Amniotic epithelial cell (primary cell): ENCODE results near the gene SLC35E3.

Experiments
- DNase-seq: peaks from one replicate; pipeline ENCODE4 v3.0.0-alpha.2; 2010; ENCODE audit warnings: low read depth

SLC35E3 gene

DNA sequence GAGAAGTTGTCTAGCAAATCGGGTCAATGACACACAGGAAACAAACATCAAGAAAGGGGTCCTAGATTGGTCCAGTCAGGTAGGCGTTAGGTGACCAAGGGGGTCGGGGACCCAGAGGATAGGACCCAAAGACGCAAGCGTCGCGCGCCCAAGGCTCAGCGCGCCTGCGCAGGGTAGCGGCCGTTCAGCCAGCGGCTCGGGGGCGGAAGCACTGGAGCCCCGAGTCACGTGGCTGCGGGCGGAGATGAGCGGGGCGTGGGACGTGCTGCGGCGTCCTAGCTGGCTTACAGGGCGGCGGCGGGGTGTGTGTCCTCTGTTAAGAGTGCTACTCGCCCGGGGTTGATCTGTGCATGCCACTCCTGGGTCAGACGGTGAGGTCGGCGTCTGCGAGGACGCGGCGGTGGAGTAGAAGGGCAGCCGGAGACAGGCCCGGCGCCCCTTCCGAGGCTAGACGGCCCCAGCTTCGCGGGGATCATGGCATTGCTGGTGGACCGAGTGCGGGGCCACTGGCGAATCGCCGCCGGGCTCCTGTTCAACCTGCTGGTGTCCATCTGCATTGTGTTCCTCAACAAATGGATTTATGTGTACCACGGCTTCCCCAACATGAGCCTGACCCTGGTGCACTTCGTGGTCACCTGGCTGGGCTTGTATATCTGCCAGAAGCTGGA lies at the start of gene SLC35E3:
Gene SLC35E3 (plus strand): TSS at position 273 of the 668 bp plus-strand sequence. CDS start 202 bp downstream, at position 475.
- peak; percentile 73 for DNase-seq

DNA sequence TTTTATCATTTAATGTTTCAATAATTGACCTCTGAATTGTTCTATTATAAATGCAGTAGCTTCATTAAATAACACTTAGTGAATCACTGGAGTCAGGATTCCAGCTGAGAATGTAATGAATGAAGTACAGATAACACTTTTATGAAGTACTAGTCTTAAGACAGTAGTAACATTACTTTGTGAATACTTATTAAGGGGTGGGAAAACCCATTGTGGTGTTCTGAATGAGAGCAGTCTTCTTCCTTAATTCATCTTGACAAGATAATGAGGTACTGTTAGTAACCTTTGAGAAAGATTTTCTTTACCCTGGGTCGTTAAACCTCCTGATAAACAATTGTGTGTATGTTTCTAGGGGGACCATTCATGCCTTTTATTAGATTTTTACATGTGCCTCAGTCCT lies 46.5 kb upstream of the SLC35E3 start:
- DNase-seq: no peak

DNA sequence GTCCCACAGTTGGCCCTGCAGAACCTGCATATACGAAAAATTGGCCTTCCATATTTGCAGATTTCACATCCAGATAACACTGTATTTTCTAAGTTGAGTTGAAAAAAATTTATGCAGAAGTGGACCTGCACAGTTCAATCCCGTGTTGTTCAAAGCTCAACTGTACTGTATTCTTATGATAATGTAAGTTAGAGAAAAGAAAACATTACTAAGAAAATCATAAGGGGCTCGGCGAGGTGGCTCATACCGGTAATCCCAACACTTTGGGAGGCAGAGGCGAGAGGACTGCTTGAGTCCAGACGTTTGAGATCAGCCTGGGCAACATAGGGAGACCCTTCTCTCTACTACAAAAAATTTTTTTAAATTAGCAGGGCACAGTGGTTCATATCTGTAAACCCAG lies 18.2 kb upstream of the SLC35E3 start:
- no peak for DNase-seq

DNA sequence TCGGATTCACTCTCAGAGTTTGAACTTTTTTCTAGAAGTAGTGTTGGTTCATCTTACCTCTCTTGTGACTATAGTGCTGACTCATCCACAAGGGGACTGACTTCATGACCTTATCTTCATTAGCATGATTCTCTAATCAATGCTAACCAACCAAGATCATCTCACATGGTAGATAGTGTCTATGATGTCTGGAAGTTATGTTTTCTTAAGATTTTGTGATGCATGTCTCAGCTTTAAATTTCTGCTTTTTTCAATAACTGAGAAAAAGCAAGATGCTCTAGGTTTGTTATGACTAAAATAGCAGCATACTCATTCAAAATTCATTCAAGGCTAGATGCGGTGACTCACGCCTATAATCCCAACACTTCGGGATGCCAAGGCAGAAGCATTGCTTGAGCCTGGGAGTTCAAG lies 12.3 kb upstream of the SLC35E3 start:
- DNase-seq: peak; percentile 71

DNA sequence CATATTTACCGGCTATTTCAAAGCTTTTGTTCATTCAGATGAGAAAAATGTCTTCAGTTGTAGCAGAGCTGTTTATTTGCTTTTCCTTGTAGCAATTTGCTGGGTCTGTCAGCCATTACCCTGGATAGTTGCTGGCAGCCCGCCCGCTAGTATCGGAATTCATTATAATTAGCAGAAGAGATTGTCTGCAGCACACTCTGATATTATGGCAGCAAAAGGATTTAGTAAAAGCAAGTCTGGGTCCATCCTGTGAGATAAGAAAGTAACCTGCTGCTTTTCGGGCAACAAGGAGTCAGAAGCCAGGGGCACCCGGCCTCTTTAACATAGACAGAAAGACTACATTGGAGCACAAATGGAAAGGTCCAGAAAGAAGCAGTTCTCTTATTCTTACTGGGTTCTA lies 6.1 kb upstream of the SLC35E3 start:
- no peak for DNase-seq

DNA sequence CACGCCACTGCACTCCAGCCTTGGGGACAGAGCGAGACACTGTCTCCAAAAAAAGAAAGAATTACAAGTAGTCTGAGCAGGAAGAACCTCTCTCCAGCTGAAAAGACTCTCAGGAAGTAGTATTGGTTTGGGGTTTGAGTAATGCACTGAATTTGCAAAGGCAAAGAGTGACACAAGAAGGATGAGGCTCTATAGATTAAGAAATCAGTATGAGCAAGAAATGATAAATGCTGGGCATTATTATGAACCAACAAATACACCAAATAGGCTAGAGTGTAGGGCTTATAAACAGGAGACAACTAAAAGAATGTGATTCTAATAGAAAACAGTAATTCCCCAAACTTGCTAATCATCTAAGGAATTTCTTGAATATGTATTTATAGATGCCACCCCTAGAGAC lies 2.6 kb upstream of the SLC35E3 start:
- DNase-seq: no peak

DNA sequence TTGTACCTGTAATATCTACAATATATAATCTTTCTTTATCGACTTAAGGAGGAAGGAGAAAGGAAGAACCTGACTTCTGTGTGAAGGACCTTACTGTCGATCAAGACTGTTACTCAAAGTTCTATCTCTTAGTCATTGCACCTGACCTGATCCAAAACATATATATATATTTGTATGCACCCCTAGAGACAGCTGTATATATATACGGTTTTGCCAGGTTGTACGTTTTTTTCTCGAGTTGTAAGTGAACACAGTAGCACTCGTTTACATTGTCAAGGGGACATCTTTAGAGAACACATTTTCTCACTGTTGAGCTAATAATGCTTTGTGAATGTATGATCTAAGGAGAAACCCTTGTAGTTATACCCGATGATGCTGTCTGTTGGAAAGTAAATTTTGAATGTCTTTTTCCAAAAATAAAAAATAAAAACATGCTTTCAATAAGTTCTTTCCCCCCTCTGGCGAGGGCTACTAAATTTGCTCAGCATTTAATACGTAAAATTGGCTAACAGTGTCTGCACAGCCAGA lies 536 bp upstream of the SLC35E3 start:
- no peak for DNase-seq

DNA sequence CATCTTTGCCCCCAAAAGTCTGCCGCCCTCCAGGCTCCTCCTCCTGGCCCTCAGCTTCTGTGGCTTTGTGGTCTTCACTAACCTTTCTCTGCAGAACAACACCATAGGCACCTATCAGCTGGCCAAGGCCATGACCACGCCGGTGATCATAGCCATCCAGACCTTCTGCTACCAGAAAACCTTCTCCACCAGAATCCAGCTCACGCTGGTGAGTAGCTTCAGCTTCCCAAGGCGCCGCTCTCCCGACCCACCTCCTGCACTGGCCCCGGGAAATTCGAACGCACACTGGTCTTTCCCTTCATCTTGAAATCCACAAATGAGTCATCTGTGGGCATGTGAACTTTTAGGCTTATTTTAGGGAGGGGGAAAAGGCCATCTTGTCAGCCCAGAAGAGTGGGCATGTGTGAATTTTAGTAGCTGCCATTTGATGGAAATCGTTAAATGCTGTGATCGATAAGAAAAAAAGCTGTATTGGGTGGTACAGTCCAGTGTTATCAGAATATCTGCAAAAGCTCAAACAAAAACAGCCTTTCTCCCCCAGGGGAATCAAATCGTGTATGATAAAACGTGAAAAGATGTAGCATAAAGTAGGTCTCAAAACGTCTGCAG lies 700 bp downstream of the SLC35E3 start:
- peak; percentile 72 for DNase-seq

DNA sequence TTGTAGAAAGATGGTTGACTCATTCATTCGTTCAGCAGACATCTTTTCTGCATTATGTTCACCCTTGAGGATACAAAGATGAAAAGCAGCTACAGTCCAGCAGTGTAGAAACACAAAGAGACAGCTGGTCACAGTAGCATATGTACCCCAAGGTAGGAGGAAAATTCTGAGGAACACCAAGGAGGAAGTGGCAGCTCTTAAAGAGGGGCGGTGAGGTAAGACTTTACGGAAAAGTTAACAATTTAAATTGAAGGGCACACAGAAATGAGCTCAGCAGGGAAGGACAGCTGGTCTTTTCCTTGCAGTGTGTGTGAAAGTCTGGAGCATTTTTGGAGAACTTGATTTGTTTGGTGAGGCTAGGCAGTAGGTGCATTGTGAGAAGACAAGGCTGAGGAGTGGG lies 3.5 kb downstream of the SLC35E3 start:
- DNase-seq: no peak

DNA sequence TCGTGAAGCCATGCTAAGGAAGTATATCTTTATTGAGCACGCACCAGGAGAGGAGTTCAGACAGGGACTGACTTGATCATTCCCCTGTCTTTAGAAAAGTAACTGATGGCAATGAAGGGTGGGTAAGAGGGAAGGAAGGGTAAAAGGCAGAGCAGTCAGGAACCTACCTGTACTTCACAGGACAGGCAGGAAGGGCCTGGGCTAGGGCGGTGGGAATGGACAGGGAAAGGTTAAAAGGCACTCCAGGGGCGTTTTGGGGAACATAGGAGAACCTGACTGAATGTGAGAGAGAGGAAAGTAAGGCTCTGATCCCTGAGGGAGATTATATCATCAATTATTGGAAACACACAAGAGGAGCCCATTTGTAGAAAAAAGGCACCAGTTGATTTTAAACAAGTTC lies 3.9 kb downstream of the SLC35E3 start:
- DNase-seq: no peak

DNA sequence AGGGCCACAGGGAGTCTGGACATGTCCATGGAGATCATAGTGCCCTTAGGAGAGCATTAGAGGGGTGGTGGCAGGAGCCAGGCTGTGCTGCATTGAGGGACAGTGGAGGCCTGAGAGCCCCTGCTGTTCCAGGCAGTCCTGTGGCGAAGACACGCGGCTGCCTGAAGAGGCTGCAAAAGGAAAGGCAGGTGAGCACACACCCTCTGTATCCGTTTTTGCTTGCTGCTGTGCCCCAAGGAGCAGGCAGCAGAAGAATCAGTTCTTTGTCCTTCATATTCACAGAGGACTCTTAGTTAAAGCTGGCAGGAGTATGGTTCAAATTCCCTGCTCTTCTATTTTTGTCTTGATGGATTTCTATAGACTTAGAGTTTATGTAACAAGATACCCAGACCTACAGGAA lies 4.5 kb downstream of the SLC35E3 start:
- no peak for DNase-seq

DNA sequence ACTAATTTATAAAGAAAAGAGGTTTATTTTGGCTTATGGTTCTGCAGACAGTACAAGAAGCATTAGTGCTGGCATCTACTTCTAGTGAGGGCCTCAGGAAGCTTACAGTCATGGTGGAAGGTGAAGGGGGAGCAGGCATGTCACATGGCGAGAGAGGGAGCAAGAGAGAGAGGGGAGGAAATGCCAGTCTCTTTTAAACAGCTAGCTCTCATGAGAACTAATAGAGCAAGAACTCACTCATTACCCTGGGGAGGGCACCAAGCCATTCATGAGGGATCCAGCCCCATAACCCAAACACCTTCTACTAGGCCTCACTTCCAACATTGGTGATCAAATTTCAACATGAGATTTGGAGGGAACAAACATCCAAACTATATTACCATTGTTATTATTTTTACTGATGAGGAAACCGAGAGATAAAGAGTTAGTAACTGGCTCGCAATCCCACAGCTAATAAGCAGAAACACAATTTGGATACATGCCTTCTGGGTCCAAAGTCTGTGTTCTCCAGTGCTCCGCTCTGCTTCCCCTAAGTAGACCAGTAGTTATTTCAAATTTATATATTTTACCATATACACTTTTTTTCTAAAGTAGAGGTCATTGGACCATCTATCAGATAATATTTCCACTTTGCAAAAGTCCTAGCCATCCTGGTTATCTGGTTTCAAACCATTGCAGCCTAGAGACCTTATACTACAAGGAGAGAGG lies 9.7 kb downstream of the SLC35E3 start:
- DNase-seq: no peak

DNA sequence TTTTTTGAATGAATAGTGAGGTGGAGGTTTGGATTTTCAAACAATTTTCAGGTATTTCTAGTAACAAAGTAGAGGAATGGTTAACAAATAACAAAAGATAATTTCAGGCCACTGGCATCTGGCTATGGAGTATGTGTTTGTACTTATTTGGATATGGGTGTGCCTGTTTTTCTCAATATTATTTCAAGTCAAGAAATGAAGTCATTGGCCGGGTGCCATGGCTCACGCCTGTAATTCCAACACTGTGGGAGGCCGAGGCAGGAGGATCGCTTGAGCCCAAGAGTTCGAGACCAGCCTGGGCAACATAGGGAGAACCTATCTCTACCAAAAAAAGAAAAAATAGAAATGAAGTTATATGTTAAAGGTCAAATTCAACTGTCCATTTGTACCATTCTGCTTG lies 13.9 kb downstream of the SLC35E3 start:
- no peak for DNase-seq

DNA sequence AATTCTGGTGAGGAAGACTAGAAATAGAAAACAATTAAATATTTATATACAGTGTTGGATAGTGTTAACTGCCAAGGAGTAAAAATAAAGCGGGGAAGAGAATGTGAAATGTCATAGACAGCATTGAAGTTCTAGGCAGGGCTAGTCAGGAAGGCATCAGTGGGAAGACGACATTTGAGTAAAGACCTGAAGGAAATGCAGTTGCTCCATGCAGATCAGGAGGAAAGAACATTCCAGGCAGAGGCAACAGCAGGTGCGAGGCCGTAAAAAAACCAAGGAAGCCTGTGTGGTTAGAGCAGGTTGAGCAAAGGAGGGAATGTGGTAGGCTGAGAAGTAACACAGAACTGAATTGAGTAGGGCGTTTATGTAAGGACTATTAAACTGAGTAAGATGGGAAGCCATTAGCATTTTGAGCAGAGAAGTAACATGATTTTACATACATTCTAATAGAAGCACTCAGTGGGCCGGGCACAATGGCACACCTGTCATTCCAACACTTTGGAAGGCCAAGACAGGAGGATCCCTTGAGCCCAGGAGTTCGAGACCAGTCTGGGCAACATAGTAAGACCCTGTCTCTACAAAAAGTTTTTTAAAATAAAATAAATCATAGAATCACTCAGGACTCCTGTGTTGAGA lies 14.9 kb downstream of the SLC35E3 start:
- DNase-seq: no peak

DNA sequence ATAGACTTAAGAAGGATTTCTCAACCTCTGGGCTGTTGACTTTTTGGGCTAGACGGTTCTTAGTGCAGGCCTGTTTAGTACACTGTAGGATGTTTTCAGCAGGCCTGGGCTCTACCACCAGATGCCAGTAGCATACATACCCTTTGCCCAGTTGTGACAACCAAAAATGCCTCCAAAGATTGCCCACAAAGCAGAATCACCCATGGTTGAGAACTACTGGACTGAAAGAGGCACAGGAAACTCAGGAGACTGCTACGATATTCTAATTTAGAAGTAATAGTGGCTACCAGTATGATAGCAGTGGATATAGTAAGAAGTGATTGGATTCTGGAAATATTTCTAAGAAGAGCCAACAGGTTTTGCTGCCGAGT lies 15.5 kb downstream of the SLC35E3 start:
- DNase-seq: no peak

DNA sequence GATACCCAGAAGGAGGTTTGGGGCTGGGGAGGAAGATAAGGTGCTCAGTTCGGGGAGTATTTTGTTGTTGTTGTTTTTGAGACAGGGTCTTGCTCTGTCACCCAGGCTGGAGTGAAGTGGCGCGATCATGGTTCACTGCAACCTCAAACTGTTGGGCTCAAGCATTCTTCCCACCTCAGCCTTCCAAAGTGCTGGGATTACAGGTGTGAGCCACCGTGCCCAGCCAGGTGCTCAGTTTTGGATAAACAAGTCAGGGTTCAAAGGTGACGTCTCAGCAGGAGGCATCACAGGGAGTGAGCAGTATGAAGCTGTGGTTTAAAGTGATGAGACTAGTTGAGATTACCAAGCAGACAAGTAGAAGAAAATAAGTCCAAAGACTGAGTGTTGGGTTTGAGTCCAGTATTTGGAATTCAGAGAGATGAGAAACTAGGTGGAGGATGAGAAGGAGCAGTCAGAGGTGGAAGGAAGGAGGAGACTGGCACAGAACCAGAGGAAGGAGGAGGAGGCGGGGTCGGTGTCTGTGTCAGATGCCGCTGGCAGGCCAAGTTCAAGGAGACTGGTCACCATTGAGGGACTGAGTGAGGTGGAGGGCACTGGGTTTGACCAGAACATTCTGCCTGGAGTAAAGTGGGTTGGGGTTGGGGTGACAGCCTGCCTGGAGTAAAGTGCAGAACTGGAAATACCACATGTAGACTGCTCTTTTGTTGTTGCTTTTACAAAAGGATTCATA lies 16.1 kb downstream of the SLC35E3 start:
- DNase-seq: no peak

DNA sequence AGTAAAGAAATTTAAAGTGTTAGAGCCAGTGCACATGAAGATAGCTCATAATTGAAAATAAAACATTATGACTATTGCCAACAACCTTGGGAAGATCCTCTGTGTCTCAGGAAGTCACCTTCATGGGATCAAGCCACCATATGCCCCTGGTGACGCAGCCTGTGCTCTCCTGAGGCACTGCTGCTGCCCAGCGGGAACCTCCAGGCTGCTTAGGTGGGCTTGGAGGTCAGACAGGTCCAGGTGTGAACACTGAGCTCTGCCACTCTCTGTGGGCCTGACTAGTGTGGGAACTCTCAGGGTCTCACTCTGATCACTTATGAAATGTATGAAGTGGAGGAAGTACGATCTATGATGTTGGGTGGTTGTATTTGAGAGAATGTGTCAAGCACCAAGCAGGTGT lies 16.7 kb downstream of the SLC35E3 start:
- DNase-seq: no peak

DNA sequence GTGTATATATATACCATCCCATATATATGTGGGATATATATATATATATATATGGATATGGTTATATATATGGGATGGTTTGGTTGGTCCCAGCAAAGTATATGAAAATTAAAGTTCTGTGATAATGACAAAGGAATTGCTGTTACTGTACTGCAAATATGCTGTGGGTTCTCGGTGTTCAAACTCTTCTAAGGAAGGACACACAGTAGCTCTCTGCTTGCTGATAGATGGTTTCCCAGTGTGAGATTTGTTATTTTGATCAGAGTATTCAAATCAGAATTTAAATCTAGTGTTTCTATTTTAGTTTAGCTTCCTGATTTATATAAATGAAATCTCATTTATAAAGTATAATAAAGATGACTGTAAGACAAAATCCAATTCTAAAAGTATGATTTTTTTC lies 19.7 kb downstream of the SLC35E3 start:
- DNase-seq: no peak

DNA sequence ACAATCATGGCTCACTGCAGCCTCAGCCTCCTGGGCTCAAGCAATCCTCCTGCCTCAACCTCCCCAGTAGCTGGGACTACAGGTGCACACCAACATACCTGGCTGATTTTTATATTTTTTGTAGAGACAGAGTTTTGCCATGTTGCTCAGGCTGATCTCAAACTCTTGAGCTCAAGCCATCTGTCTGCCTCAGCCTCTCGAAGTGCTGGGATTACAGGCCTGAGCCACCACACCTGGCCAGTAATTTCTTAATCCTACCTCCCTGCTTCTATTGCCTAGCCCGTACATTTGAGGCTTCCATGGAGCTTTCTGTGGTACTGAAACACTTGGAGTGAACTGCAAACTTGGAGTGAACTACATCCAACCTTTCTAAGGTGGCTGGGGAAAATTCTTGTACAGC lies 20.7 kb downstream of the SLC35E3 start:
- no peak for DNase-seq

DNA sequence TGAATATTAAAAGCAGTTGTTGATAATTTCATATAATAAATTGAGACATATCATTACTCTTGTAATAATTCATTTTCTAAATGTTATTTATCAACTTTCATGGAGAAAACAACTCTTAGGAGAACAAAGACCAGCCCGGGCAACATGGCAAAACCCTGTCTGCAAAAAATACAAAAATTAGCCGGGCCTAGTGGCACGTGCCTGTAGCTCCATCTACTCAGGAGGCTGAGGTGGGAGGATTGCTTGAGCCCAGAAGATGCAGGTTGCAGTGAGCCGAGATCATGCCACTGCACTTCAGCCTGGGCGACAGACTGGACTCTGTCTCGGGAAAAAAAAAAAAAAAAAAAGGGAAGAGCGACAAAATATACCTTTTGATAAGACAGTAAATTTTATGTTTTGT lies 21.2 kb downstream of the SLC35E3 start:
- DNase-seq: no peak

DNA sequence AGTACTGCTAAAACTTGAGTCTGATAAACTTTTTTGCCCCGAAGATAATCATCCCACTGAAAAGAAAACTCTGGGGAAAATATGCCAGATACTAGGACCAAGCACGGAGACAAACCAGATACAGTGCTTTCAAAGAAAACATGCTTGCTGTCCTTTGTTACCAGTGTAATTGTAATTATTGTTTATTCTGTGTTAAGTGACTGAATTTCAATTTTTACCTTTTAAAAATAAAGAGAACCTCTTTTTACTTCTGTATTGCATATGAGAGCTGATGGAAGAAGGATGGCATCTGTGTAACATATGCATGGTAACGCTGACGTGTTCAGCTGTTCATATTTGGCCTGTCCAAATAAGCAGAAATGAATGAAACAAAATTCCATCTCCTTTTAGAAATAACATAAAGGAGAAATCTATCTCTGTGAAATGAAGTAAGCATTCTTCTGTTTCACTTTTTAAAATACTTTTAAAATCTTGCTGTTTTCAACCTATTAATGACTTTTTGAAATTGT lies 22.5 kb downstream of the SLC35E3 start:
- DNase-seq: no peak

DNA sequence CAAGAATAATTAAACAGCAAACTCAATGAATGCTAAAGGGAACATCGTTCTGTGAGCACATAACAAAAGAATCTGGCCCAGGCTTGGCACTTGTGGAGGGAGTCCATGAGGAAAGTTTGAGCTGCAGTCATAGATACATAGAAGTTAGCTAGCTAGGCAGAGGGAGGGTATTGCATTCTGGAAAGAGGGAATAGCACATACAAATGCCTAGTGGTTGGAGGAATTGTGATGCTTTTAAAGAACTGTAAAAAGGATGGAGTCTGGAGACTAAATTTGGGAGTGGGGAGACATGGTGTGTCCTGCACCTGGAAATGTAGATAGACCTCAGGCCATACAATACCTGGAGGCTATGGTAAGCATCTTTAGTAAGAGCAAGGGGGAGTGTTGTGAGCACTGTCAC lies 24.0 kb downstream of the SLC35E3 start:
- no peak for DNase-seq
